Activated naive CD4-positive, alpha-beta T cell treated with anti-CD3 and anti-CD28 coated beads for 36 hours (primary cell): ENCODE measurements around the gene PIK3R3. TPM values are rescaled to one million over a fixed set of nuclear protein-coding genes. Genes with fewer than 3 reads are reported as not detected.

Source experiments
- total RNA-seq, 2 experiments: library from RNA; stranded (reverse); gene quantifications; one replicate each; pipeline ENCODE4 v1.2.3, GENCODE V29; 2021

Gene PIK3R3
- total RNA-seq, 2 experiments from 2014 or later, result 0.45 to 0.49 TPM

Other genes with a start within 250 kb of the PIK3R3 start
- not detected for gene TSPAN1, start 42.5 kb upstream of the PIK3R3 start, total RNA-seq
- gene P3R3URF, start 43.9 kb upstream of the PIK3R3 start, total RNA-seq, result not detected
- 10 to 100 TPM; 32.4 to 32.9 TPM for gene POMGNT1, start 65.8 kb upstream of the PIK3R3 start, total RNA-seq
- under 1 TPM; 0.21 to 0.25 TPM for gene LURAP1, start 70.7 kb upstream of the PIK3R3 start, total RNA-seq
- 10 to 100 TPM; 83.9 to 88.0 TPM for gene RAD54L, start 115.1 kb upstream of the PIK3R3 start, total RNA-seq
- 10 to 100 TPM; 28.0 to 29.8 TPM for gene LRRC41, start 171.0 kb upstream of the PIK3R3 start, total RNA-seq
- gene UQCRH, start 171.1 kb upstream of the PIK3R3 start, total RNA-seq, result 100 to 1,000 TPM; 403 to 409 TPM
- 10 to 100 TPM; 33.6 to 37.8 TPM for gene NSUN4, start 208.2 kb upstream of the PIK3R3 start, total RNA-seq